ENCODE results near the gene FAHD2A. TPM values are rescaled to one million over a fixed set of nuclear protein-coding genes. Genes with fewer than 3 reads are reported as not detected.
"Not testable (repeated sequence)": the region's sequence is repeated elsewhere in the genome, so short reads cannot be mapped to it uniquely, and the experiment has no call there.

Gene FAHD2A
- polyA plus RNA-seq, 3 donors from 2014 or later: 12.6 to 24.3 (median 15.1) TPM

GRCh38 chr2:95366514-95366913 is 36.0 kb upstream of the FAHD2A start:
- no peaks in the 10 kb centered on the region for H3K36me3 Mint-ChIP-seq
- DNase-seq: no peak
- peaks cover 0 to 2% (median 1%) of the 10 kb centered on the region in 3 donors for H3K27me3 Mint-ChIP-seq (ENCODE audit: low read depth in 3 of 3)
- H3K9me3 Mint-ChIP-seq: no peaks in the 10 kb centered on the region
- no peak overlapping the region for H3K4me3 Mint-ChIP-seq
- no peaks in the 10 kb centered on the region for H3K4me1 Mint-ChIP-seq
- no peak overlapping the region for H3K27ac Mint-ChIP-seq

GRCh38 chr2:95372216-95372829 is 30.2 kb upstream of the FAHD2A start:
- H3K4me1 Mint-ChIP-seq: no peaks in the 10 kb centered on the region
- no peaks in the 10 kb centered on the region for H3K9me3 Mint-ChIP-seq
- no peak overlapping the region for H3K4me3 Mint-ChIP-seq
- H3K36me3 Mint-ChIP-seq: no peaks in the 10 kb centered on the region
- H3K27ac Mint-ChIP-seq: no peak overlapping the region
- DNase-seq: no peak
- H3K27me3 Mint-ChIP-seq (ENCODE audit: low read depth in 3 of 3): peaks cover 0 to 4% (median 3%) of the 10 kb centered on the region in 3 donors

GRCh38 chr2:95372845-95373244 is 29.7 kb upstream of the FAHD2A start:
- H3K36me3 Mint-ChIP-seq: no peaks in the 10 kb centered on the region
- H3K4me1 Mint-ChIP-seq: no peaks in the 10 kb centered on the region
- no peak for DNase-seq
- no peak overlapping the region for H3K27ac Mint-ChIP-seq
- H3K27me3 Mint-ChIP-seq (ENCODE audit: low read depth in 3 of 3): peaks cover 0 to 4% (median 3%) of the 10 kb centered on the region in 3 donors
- H3K9me3 Mint-ChIP-seq: no peaks in the 10 kb centered on the region
- H3K4me3 Mint-ChIP-seq: no peak overlapping the region

GRCh38 chr2:95374029-95374428 is 28.5 kb upstream of the FAHD2A start:
- H3K36me3 Mint-ChIP-seq: no peaks in the 10 kb centered on the region
- H3K27me3 Mint-ChIP-seq (ENCODE audit: low read depth in 3 of 3): peaks cover 0 to 4% (median 3%) of the 10 kb centered on the region in 3 donors
- H3K9me3 Mint-ChIP-seq: no peaks in the 10 kb centered on the region

GRCh38 chr2:95374451-95374920 is 28.0 kb upstream of the FAHD2A start:
- H3K4me3 Mint-ChIP-seq: no peak overlapping the region
- H3K9me3 Mint-ChIP-seq: no peaks in the 10 kb centered on the region

More at GRCh38 chr2:95374029-95374428, 28.5 kb upstream of the FAHD2A start:
- H3K4me3 Mint-ChIP-seq: no peak overlapping the region
- H3K27ac Mint-ChIP-seq: no peak overlapping the region
- H3K4me1 Mint-ChIP-seq: no peaks in the 10 kb centered on the region
- DNase-seq: no peak

GRCh38 chr2:95374921-95375471 is 27.5 kb upstream of the FAHD2A start:
- Mint-ChIP-seq H3K27ac (no peak overlapping the region), H3K4me1 (no peaks in the 10 kb centered on the region), H3K27me3 (ENCODE audit: low read depth in 3 of 3) (peaks cover 0 to 8% (median 3%) of the 10 kb centered on the region in 3 donors), H3K4me3 (no peak overlapping the region), H3K36me3 (no peaks in the 10 kb centered on the region), H3K9me3 (no peaks in the 10 kb centered on the region)
- DNase-seq: no peak

More at GRCh38 chr2:95374451-95374920, 28.0 kb upstream of the FAHD2A start:
- Mint-ChIP-seq H3K27ac (no peak overlapping the region), H3K27me3 (ENCODE audit: low read depth in 3 of 3) (peaks cover 0 to 4% (median 3%) of the 10 kb centered on the region in 3 donors), H3K4me1 (no peaks in the 10 kb centered on the region), H3K36me3 (no peaks in the 10 kb centered on the region)
- DNase-seq: no peak

GRCh38 chr2:95375532-95376150 is 26.9 kb upstream of the FAHD2A start:
- DNase-seq: no peak
- Mint-ChIP-seq H3K9me3 (no peaks in the 10 kb centered on the region), H3K4me1 (no peaks in the 10 kb centered on the region), H3K4me3 (no peak overlapping the region), H3K36me3 (no peaks in the 10 kb centered on the region), H3K27ac (no peak overlapping the region), H3K27me3 (ENCODE audit: low read depth in 3 of 3) (peaks cover 0 to 8% (median 3%) of the 10 kb centered on the region in 3 donors)

- Mint-ChIP-seq H3K27ac (no peak overlapping the region), H3K4me3 (no peak overlapping the region)
Observed at GRCh38 chr2:95376311-95377215, 25.9 kb upstream of the FAHD2A start.

GRCh38 chr2:95377216-95378123 is 25.0 kb upstream of the FAHD2A start:
- Mint-ChIP-seq H3K27ac (no peak overlapping the region), H3K27me3 (ENCODE audit: low read depth in 3 of 3) (peaks cover 0 to 6% (median 4%) of the 10 kb centered on the region in 3 donors), H3K4me1 (no peaks in the 10 kb centered on the region), H3K4me3 (no peak overlapping the region), H3K9me3 (no peaks in the 10 kb centered on the region), H3K36me3 (no peaks in the 10 kb centered on the region)
- no peak for DNase-seq

More at GRCh38 chr2:95376311-95377215, 25.9 kb upstream of the FAHD2A start:
- Mint-ChIP-seq H3K9me3 (no peaks in the 10 kb centered on the region), H3K36me3 (no peaks in the 10 kb centered on the region), H3K27me3 (ENCODE audit: low read depth in 3 of 3) (peaks cover 0 to 8% (median 3%) of the 10 kb centered on the region in 3 donors), H3K4me1 (no peaks in the 10 kb centered on the region)
- no peak for DNase-seq

- not testable (repeated sequence) for H3K36me3 Mint-ChIP-seq; H3K27me3 Mint-ChIP-seq (ENCODE audit: low read depth in 3 of 3)
Observed at GRCh38 chr2:95378281-95378680, 24.2 kb upstream of the FAHD2A start.

GRCh38 chr2:95379371-95379831 is 23.1 kb upstream of the FAHD2A start:
- Mint-ChIP-seq H3K36me3 (no peaks in the 10 kb centered on the region), H3K9me3 (no peaks in the 10 kb centered on the region), H3K4me3 (no peak overlapping the region), H3K27ac (no peak overlapping the region), H3K4me1 (no peaks in the 10 kb centered on the region), H3K27me3 (ENCODE audit: low read depth in 3 of 3) (peaks cover 4% of the 10 kb centered on the region in 3 donors)
- DNase-seq: no peak

More at GRCh38 chr2:95378281-95378680, 24.2 kb upstream of the FAHD2A start:
- not testable (repeated sequence) for DNase-seq, H3K4me3 Mint-ChIP-seq, H3K9me3 Mint-ChIP-seq, H3K4me1 Mint-ChIP-seq, H3K27ac Mint-ChIP-seq

- peaks cover 4% of the 10 kb centered on the region in 3 donors for H3K27me3 Mint-ChIP-seq (ENCODE audit: low read depth in 3 of 3)
- no peak overlapping the region for H3K27ac Mint-ChIP-seq
Observed at GRCh38 chr2:95380280-95380679, 22.2 kb upstream of the FAHD2A start.

GRCh38 chr2:95380731-95381130 is 21.8 kb upstream of the FAHD2A start:
- Mint-ChIP-seq H3K4me3 (no peak overlapping the region), H3K4me1 (no peaks in the 10 kb centered on the region), H3K27ac (no peak overlapping the region), H3K27me3 (ENCODE audit: low read depth in 3 of 3) (peaks cover 4% of the 10 kb centered on the region in 3 donors), H3K9me3 (no peaks in the 10 kb centered on the region), H3K36me3 (no peaks in the 10 kb centered on the region)
- DNase-seq: no peak

More at GRCh38 chr2:95380280-95380679, 22.2 kb upstream of the FAHD2A start:
- no peaks in the 10 kb centered on the region for H3K36me3 Mint-ChIP-seq
- H3K4me1 Mint-ChIP-seq: no peaks in the 10 kb centered on the region
- H3K9me3 Mint-ChIP-seq: no peaks in the 10 kb centered on the region
- H3K4me3 Mint-ChIP-seq: no peak overlapping the region
- no peak for DNase-seq

Measured in immature natural killer cell (primary cell).